Activated T-helper 17 cell treated with anti-CD3 and anti-CD28 coated beads, Interleukin-2, amount 50 U/mL, for 72 hours (primary cell): ENCODE data around the gene OR8U1. TPM values are rescaled to one million over a fixed set of nuclear protein-coding genes. Genes with fewer than 3 reads are reported as not detected.

ENCODE experiments used
- total RNA-seq, 2 donors: library from RNA; stranded (reverse); gene quantifications; one replicate each; pipeline ENCODE4 v1.2.3, GENCODE V29; 2022

Gene OR8U1
- total RNA-seq, 2 donors from 2014 or later, result not detected

Other genes starting within 250 kb of the OR8U1 start
- gene OR8J3, start 235.4 kb upstream of the OR8U1 start, total RNA-seq, result not detected
- not detected for gene OR8K5, start 215.3 kb upstream of the OR8U1 start, total RNA-seq
- gene OR5J2, start 199.0 kb upstream of the OR8U1 start, total RNA-seq, result not detected
- gene OR5T2, start 141.4 kb upstream of the OR8U1 start, total RNA-seq, result not detected
- not detected for gene OR5T3, start 123.4 kb upstream of the OR8U1 start, total RNA-seq
- gene OR5T1, start 101.5 kb upstream of the OR8U1 start, total RNA-seq, result not detected
- not detected for gene OR8H1, start 83.4 kb upstream of the OR8U1 start, total RNA-seq
- not detected for gene OR8K3, start 60.5 kb upstream of the OR8U1 start, total RNA-seq
- gene OR8K1, start 29.6 kb upstream of the OR8U1 start, total RNA-seq, result not detected
- not detected for gene OR8J1, start 21.3 kb upstream of the OR8U1 start, total RNA-seq
- not detected for gene OR5AL1, start 37.1 kb downstream of the OR8U1 start, total RNA-seq
- gene OR5M3, start 97.7 kb downstream of the OR8U1 start, total RNA-seq, result not detected
- not detected for gene OR5M8, start 115.7 kb downstream of the OR8U1 start, total RNA-seq
- gene OR5M11, start 167.6 kb downstream of the OR8U1 start, total RNA-seq, result not detected
- gene OR5M10, start 202.1 kb downstream of the OR8U1 start, total RNA-seq, result not detected
- not detected for gene OR5M1, start 239.2 kb downstream of the OR8U1 start, total RNA-seq